ENCODE results near the gene FBXO28. TPM values are rescaled to one million over a fixed set of nuclear protein-coding genes. Genes with fewer than 3 reads are reported as not detected.

FBXO28 gene
- total RNA-seq, 4 donors from 2014 or later, result 58.0 to 84.1 (median 67.2) TPM

DNA sequence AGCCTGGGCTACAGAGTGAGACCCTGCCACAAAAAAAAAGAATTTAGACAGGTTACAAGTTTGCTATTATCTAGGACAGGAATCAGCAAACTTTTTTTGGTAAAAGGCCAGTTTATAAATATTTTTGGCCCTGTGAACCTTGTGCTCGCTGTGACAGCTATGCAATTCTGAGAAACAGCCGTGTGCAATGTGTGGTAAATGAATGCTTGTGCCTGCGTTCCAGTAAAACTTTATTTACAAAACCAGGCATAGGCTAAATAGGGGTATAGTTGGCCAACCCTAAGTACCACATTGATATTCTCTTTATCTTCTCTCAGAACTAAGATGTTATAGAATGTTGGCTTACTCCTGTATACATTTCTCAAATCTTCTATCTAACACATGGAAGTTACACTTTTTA is 24.3 kb downstream of the FBXO28 start:
- H3K4me3 ChIP-seq (ENCODE audit: low read depth, poor library complexity, severe bottlenecking), result no peak overlapping the region
- WGBS, 2 donors, result 85 to 94% methylated on average over 3 of the region's 3 CpGs
- intact Hi-C loops (cut with DNase I; ENCODE audit: low total_unique reads), result no loop called here

DNA sequence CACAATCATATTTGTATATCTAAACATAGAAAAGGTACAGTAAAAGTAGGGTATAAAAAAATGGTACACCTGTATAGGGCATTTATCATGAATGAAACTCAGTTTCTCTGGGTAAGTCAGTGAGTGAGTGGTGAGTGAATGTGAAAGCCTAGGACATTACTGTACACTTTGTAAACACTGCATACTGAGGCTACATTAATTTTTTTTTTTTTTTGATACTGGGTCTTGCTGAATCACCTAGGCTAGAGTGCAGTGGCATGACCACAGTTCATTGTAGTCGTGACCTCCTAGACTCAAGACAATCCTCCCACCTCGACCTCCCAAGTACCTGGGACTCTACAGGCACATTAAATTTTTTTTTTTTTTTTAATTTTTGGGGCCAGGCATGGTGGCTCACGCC is 27.8 kb downstream of the FBXO28 start:
- DNase-seq (ENCODE audit: low spot score in 2 of 2), result no peak
- intact Hi-C loops (cut with DNase I; ENCODE audit: low total_unique reads), result no loop called here
- H3K4me3 ChIP-seq (ENCODE audit: low read depth, poor library complexity, severe bottlenecking), result no peak overlapping the region
- WGBS, 2 donors, result 87 to 97% methylated on average over 3 of the region's 3 CpGs
- TF ChIP-seq, protein P1, sequence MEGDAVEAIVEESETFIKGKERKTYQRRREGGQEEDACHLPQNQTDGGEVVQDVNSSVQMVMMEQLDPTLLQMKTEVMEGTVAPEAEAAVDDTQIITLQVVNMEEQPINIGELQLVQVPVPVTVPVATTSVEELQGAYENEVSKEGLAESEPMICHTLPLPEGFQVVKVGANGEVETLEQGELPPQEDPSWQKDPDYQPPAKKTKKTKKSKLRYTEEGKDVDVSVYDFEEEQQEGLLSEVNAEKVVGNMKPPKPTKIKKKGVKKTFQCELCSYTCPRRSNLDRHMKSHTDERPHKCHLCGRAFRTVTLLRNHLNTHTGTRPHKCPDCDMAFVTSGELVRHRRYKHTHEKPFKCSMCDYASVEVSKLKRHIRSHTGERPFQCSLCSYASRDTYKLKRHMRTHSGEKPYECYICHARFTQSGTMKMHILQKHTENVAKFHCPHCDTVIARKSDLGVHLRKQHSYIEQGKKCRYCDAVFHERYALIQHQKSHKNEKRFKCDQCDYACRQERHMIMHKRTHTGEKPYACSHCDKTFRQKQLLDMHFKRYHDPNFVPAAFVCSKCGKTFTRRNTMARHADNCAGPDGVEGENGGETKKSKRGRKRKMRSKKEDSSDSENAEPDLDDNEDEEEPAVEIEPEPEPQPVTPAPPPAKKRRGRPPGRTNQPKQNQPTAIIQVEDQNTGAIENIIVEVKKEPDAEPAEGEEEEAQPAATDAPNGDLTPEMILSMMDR (IDR thresholded peaks at IDR 0.05), result no peak
- no peak for TF ChIP-seq POLR2A (IDR thresholded peaks at IDR 0.05)

More for the DNA sequence above, 24.3 kb downstream of the FBXO28 start:
- TF ChIP-seq POLR2A (IDR thresholded peaks at IDR 0.05), result no peak
- TF ChIP-seq, protein P1 (IDR thresholded peaks at IDR 0.05), result no peak
- no peak for DNase-seq (ENCODE audit: low spot score in 2 of 2)

DNA sequence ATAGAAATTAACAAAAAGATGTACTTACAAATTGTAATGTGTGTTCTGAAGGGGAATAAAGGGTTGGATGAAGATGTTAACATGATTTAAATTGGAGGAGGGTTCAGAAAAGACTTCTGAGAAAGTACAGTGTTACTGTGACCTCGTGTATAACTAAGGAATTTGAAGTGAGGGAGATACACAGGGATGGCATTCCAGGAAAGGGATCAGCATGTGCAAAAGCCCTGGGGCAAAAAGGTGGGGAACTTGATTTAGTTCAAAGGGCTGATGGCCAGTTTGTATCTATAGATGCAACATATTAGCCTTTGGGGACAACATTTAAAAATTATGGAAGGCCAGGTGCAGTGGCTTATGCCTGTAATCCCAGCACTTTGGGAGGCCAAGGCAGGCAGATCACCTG is 35.8 kb downstream of the FBXO28 start:
- intact Hi-C loops (cut with DNase I; ENCODE audit: low total_unique reads), result no loop called here
- TF ChIP-seq, protein P1 (IDR thresholded peaks at IDR 0.05), result no peak
- no peak for TF ChIP-seq POLR2A (IDR thresholded peaks at IDR 0.05)
- H3K4me3 ChIP-seq (ENCODE audit: low read depth, poor library complexity, severe bottlenecking), result no peak overlapping the region
- no peak for DNase-seq (ENCODE audit: low spot score in 2 of 2)
- 41 to 45% methylated on average over 1 of the region's 1 CpG for whole genome bisulfite sequencing, 2 donors

DNA sequence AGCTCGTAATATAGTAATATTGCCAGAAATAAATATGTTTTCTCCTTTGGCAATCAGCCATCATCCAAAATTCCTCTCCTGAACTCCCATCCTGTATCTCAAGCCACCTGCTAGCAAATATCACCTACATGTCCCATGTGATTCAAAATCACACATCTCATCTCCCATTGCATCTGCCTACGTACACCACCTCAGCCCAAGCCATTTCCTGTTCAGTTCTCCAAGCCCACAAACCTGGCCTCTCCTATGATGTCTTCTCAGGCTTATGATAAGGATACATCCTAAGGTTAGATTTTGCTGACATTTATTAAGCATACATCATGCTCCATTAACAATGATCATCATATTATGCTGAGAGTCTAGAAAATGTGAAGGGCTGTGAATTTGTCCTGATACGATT is 37.2 kb downstream of the FBXO28 start:
- TF ChIP-seq, protein P1 (IDR thresholded peaks at IDR 0.05), result no peak
- TF ChIP-seq POLR2A (IDR thresholded peaks at IDR 0.05), result no peak
- intact Hi-C loops (cut with DNase I; ENCODE audit: low total_unique reads), result no loop called here
- no peak overlapping the region for H3K4me3 ChIP-seq (ENCODE audit: low read depth, poor library complexity, severe bottlenecking)
- no peak for DNase-seq (ENCODE audit: low spot score in 2 of 2)
- 80 to 81% methylated on average over 3 of the region's 3 CpGs for WGBS, 2 donors

DNA sequence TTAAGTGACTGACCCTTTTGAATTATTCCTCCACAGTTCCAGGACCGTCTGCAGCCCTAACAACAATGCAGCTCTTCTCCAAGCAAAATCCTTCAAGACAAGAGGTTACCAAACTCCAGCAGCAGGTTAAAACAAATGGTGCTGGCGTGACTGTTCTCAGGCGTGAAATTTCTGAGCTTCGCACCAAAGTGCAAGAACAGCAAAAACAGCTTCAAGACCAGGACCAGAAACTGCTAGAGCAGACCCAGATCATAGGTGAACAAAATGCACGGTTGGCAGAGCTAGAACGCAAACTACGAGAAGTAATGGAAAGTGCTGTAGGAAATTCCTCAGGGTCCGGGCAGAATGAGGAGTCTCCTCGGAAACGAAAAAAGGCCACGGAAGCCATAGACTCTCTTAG is 43.4 kb downstream of the FBXO28 start:
- no peak for DNase-seq (ENCODE audit: low spot score in 2 of 2)
- TF ChIP-seq POLR2A (IDR thresholded peaks at IDR 0.05), result no peak
- TF ChIP-seq, protein P1 (IDR thresholded peaks at IDR 0.05), result no peak
- 90 to 91% methylated on average over 11 of the region's 11 CpGs for WGBS, 2 donors
- no peak overlapping the region for H3K4me3 ChIP-seq (ENCODE audit: low read depth, poor library complexity, severe bottlenecking)
- intact Hi-C loops (cut with DNase I; ENCODE audit: low total_unique reads), result loop anchor here (2.0 kb wide), 1 partner anchor 23 kb away; no protein-coding TSS in a partner anchor

DNA sequence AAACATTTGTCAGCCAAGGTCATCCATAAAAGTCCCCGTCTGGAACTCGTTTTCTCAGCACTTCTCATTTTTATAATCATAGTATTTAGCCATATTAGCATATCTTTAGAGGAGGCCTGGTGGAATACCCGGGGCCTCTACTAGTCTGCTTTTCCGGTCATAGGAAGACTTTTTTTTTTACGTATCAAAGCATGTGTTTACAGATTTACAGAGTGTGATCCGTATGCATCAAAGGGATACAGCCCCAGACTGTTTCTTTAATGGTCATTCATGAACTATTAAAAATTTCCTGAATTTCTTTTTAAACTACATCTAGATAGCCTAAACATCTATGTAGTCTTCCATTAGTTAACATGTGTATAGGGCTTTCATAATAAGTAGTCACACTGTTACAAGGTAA is 45.6 kb downstream of the FBXO28 start:
- no peak overlapping the region for H3K4me3 ChIP-seq (ENCODE audit: low read depth, poor library complexity, severe bottlenecking)
- WGBS, 2 donors, result 66 to 69% methylated on average over 6 of the region's 6 CpGs
- TF ChIP-seq POLR2A (IDR thresholded peaks at IDR 0.05), result no peak
- TF ChIP-seq, protein P1 (IDR thresholded peaks at IDR 0.05), result no peak
- intact Hi-C loops (cut with DNase I; ENCODE audit: low total_unique reads), result no loop called here
- DNase-seq (ENCODE audit: low spot score in 2 of 2), result no peak
